ENCODE data around the gene RCOR1.
A peak's percentile ranks its signal among the peaks of the same experiment; 100 is the strongest.

The RCOR1 gene

DNA sequence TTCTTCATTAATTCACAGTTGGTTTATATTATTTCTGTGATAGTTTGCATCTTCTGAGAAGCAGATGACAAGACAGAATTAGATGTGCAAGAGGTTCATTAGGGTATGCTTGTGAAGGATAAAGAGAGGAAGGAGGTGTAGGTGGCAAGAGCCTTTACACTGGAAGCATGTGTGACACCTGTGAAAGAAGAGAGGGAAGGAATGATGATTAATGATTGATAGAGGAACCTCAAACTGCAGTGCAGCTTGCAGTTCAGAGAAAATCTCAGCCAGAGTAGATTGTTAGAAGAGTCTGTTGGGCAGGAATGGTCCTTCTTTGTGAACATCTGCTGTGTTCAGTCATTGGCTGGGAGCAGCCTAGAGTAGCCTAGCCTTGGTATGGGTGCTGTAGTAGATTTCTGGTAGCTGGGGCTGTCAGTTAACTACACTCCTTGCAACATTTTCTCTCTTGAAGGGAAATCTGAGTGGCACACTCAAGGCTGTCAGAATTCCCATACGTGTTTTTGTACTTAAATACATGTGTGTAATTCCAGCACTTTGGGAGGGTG is 9.0 kb downstream of the RCOR1 start:
- peak overlapping the region; percentile 23 for H3K27ac ChIP-seq (ENCODE audit: low read depth, low read length, poor library complexity, severe bottlenecking)
- no peaks in the 10 kb centered on the region for H3K36me3 ChIP-seq (ENCODE audit: insufficient read depth, low read length)

DNA sequence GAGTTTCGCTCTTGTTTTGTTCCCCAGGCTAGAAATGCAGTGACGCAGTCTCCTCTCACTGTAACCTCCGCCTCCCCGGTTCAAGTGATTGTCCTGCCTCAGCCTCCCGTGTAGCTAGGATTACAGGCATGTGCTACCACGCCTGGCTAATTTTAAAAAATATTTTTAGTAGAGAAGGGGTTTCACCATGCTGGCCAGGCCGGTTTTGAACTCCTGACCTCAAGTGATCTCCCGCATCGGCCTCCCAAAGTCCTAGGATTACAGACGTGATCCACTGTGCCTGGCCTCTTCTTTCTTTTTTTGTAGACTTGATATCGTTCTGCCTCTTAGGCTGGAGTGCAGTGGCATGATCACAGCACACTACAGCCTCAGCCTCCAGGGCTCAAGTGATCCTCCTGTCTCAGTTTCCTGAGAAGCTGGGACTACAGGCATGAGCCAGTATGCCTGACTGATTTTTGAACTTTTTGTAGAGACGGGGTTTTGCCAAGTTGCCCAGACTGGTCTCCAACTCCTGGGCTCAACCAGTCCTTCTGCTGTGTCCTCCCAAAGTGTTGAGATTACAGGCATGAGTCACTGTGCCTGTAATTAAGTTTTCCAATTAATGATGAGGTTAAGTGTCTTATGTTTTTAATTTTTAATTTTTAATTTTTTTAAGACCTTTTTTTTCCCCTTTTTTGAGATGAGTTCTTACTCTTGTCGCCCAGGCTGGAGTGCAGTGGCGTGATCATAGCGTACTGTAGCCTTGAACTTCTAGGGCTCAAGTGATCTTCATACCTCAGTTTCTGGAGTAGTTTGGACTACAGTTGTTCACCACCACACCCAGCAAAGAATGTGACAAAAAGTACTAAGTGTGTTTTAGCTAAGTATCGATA is 10.2 kb downstream of the RCOR1 start:
- Histone ChIP-seq H3K79me2 (ENCODE audit: insufficient read depth, low read length) (peaks cover 56% of the 10 kb centered on the region), H3K36me3 (ENCODE audit: insufficient read depth, low read length) (no peaks in the 10 kb centered on the region), H3K4me3 (ENCODE audit: low read depth, low read length, poor library complexity, severe bottlenecking) (peak overlapping the region; percentile 7), H2AFZ (ENCODE audit: low read length) (no peak overlapping the region), H3K4me1 (ENCODE audit: insufficient read depth, low read length, severe bottlenecking) (peaks cover 65% of the 10 kb centered on the region), H4K20me1 (ENCODE audit: insufficient read depth, low read length) (no peaks in the 10 kb centered on the region), H3K9me3 (ENCODE audit: low read length) (no peaks in the 10 kb centered on the region), H3K4me2 (ENCODE audit: low read length) (peak overlapping the region; percentile 41; the same call in 1 of the 2 replicates), H3K9ac (ENCODE audit: low read length) (peak overlapping the region; percentile 23; the same call in 1 of the 2 replicates), H3K9me2 (ENCODE audit: low read depth, low read length) (no peaks in the 10 kb centered on the region), H3F3A (ENCODE audit: insufficient read depth, low read length) (no peaks in the 10 kb centered on the region), H3K27ac (ENCODE audit: low read depth, low read length, poor library complexity, severe bottlenecking) (peak overlapping the region; percentile 66), H3K27me3 (ENCODE audit: insufficient read depth, low read length) (no peaks in the 10 kb centered on the region)
- no peak for TF ChIP-seq EZH2 (IDR thresholded peaks at IDR 0.05; ENCODE audit: borderline replicate concordance, low read length)
- TF ChIP-seq, protein P1, sequence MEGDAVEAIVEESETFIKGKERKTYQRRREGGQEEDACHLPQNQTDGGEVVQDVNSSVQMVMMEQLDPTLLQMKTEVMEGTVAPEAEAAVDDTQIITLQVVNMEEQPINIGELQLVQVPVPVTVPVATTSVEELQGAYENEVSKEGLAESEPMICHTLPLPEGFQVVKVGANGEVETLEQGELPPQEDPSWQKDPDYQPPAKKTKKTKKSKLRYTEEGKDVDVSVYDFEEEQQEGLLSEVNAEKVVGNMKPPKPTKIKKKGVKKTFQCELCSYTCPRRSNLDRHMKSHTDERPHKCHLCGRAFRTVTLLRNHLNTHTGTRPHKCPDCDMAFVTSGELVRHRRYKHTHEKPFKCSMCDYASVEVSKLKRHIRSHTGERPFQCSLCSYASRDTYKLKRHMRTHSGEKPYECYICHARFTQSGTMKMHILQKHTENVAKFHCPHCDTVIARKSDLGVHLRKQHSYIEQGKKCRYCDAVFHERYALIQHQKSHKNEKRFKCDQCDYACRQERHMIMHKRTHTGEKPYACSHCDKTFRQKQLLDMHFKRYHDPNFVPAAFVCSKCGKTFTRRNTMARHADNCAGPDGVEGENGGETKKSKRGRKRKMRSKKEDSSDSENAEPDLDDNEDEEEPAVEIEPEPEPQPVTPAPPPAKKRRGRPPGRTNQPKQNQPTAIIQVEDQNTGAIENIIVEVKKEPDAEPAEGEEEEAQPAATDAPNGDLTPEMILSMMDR (IDR thresholded peaks at IDR 0.05; ENCODE audit: low read length) = no peak

More for the DNA sequence above, 9.0 kb downstream of the RCOR1 start:
- Histone ChIP-seq H3K79me2 (ENCODE audit: insufficient read depth, low read length) (peaks cover 48% of the 10 kb centered on the region), H3K4me3 (ENCODE audit: low read depth, low read length, poor library complexity, severe bottlenecking) (no peak overlapping the region), H3K4me2 (ENCODE audit: low read length) (peak overlapping the region; percentile 41; the same call in 1 of the 2 replicates), H3F3A (ENCODE audit: insufficient read depth, low read length) (no peaks in the 10 kb centered on the region), H3K9me3 (ENCODE audit: low read length) (no peaks in the 10 kb centered on the region), H3K9ac (ENCODE audit: low read length) (no peak overlapping the region), H3K9me2 (ENCODE audit: low read depth, low read length) (no peaks in the 10 kb centered on the region), H4K20me1 (ENCODE audit: insufficient read depth, low read length) (no peaks in the 10 kb centered on the region), H3K27me3 (ENCODE audit: insufficient read depth, low read length) (no peaks in the 10 kb centered on the region), H3K4me1 (ENCODE audit: insufficient read depth, low read length, severe bottlenecking) (peaks cover 53% of the 10 kb centered on the region), H2AFZ (ENCODE audit: low read length) (no peak overlapping the region)
- no peak for TF ChIP-seq EZH2 (IDR thresholded peaks at IDR 0.05; ENCODE audit: borderline replicate concordance, low read length)
- TF ChIP-seq, protein P1 (IDR thresholded peaks at IDR 0.05; ENCODE audit: low read length) = no peak

DNA sequence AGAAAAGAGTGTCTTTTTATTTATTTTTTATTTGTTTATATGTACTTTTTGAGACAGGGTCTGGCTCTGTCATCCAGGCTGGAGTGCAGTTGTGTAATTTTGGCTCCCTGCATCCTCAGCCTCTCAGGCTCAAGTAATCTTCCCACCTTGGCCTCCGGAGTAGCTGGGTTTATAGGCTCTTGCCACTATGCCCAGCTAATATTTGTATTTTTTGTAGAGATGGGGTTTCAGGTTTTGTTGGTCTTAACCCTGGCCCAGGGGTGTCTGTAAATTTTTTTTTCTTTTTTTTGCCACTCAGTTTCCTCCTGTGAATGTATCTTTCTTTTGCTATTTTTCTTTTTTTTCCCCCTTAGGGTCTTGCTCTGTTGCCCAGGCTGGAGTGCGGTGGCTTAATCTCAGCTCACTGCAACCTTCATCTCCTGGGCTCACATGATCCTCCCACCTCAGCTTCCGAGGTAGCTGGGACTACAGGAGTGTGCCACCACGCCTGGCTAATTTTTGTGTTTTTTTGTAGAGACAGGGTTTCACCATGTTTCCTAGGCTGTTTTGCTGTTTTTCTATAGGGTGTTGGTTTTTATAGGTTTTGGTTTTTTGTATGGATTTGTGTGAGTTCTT is 11.0 kb downstream of the RCOR1 start:
- peak overlapping the region; percentile 66 for H3K27ac ChIP-seq (ENCODE audit: low read depth, low read length, poor library complexity, severe bottlenecking)
- no peak overlapping the region for H2AFZ ChIP-seq (ENCODE audit: low read length)
- no peaks in the 10 kb centered on the region for H3K9me3 ChIP-seq (ENCODE audit: low read length)
- H3K79me2 ChIP-seq (ENCODE audit: insufficient read depth, low read length) = peaks cover 56% of the 10 kb centered on the region
- no peaks in the 10 kb centered on the region for H3F3A ChIP-seq (ENCODE audit: insufficient read depth, low read length)
- no peaks in the 10 kb centered on the region for H3K36me3 ChIP-seq (ENCODE audit: insufficient read depth, low read length)
- no peaks in the 10 kb centered on the region for H3K27me3 ChIP-seq (ENCODE audit: insufficient read depth, low read length)
- no peak overlapping the region for H3K4me2 ChIP-seq (ENCODE audit: low read length)
- H4K20me1 ChIP-seq (ENCODE audit: insufficient read depth, low read length) = no peaks in the 10 kb centered on the region
- no peak overlapping the region for H3K9ac ChIP-seq (ENCODE audit: low read length)
- H3K4me3 ChIP-seq (ENCODE audit: low read depth, low read length, poor library complexity, severe bottlenecking) = no peak overlapping the region
- H3K9me2 ChIP-seq (ENCODE audit: low read depth, low read length) = no peaks in the 10 kb centered on the region
- TF ChIP-seq, protein P1 (IDR thresholded peaks at IDR 0.05; ENCODE audit: low read length) = no peak
- no peak for TF ChIP-seq EZH2 (IDR thresholded peaks at IDR 0.05; ENCODE audit: borderline replicate concordance, low read length)
- H3K4me1 ChIP-seq (ENCODE audit: insufficient read depth, low read length, severe bottlenecking) = peaks cover 72% of the 10 kb centered on the region

Data from OCI-LY1 (cell line).